Astrocyte (in vitro differentiated cells and primary cell): ENCODE results near the gene PCSK2. TPM values are rescaled to one million over a fixed set of nuclear protein-coding genes. Genes with fewer than 3 reads are reported as not detected.

Experiments
- DNase-seq: peaks from one replicate; pipeline ENCODE4 v3.0.0-alpha.2; 2010; ENCODE audit warnings: low read depth
- FAIRE-seq: peaks from 2 replicates; lab custom pipeline; 2011; peaks lifted over from hg19 to GRCh38; lab: Jason Lieb, UNC
- H2AFZ ChIP-seq: 2 replicates; pipeline ENCODE4 v1.6.0; 2012; ENCODE audit warnings: low read depth, low read length, inconsistent platforms
- H3K27ac ChIP-seq: 2 replicates; pipeline ENCODE4 v1.5.1; 2011; ENCODE audit warnings: low read depth, low read length, inconsistent platforms
- H3K27me3 ChIP-seq: 2 replicates; pipeline ENCODE4 v1.6.0; 2011; ENCODE audit warnings: low read length, inconsistent platforms; ENCODE audit not compliant: insufficient read depth
- H3K36me3 ChIP-seq: 2 replicates; pipeline ENCODE4 v1.5.1; 2011; ENCODE audit warnings: low read length, inconsistent platforms; ENCODE audit not compliant: insufficient read depth
- H3K4me1 ChIP-seq: 2 replicates; pipeline ENCODE4 v1.5.1; 2011; ENCODE audit warnings: low read length, inconsistent platforms; ENCODE audit not compliant: insufficient read depth
- H3K4me2 ChIP-seq: 2 replicates; pipeline ENCODE4 v1.6.0; 2012; ENCODE audit warnings: low read length, inconsistent platforms
- H3K4me3 ChIP-seq: 2 replicates; pipeline ENCODE4 v1.5.1; 2011; ENCODE audit warnings: low read depth, mild to moderate bottlenecking, low read length, inconsistent platforms; ENCODE audit not compliant: insufficient read depth
- H3K79me2 ChIP-seq: 2 replicates; pipeline ENCODE4 v1.6.0; 2012; ENCODE audit warnings: mild to moderate bottlenecking, low read length, inconsistent platforms; ENCODE audit not compliant: insufficient read depth
- H3K9ac ChIP-seq: 2 replicates; pipeline ENCODE4 v1.6.0; 2012; ENCODE audit warnings: mild to moderate bottlenecking, low read length, inconsistent platforms
- H3K9me3 ChIP-seq: 2 replicates; pipeline ENCODE4 v1.5.1; 2012; ENCODE audit warnings: low read depth, mild to moderate bottlenecking, low read length, inconsistent platforms; ENCODE audit not compliant: insufficient read depth
- H4K20me1 ChIP-seq: 2 replicates; pipeline ENCODE4 v1.6.0; 2012; ENCODE audit warnings: low read length, inconsistent platforms; ENCODE audit not compliant: insufficient read depth
- H3K27ac Mint-ChIP-seq: one replicate; pipeline ENCODE4 v1.8.0; 2021; ENCODE audit warnings: mild to moderate bottlenecking, mixed read lengths; ENCODE audit not compliant: unreplicated experiment
- H3K27me3 Mint-ChIP-seq: one replicate; pipeline ENCODE4 v1.8.0; 2021; ENCODE audit warnings: low read depth, mixed read lengths; ENCODE audit not compliant: unreplicated experiment
- H3K36me3 Mint-ChIP-seq: one replicate; pipeline ENCODE4 v1.8.0; 2021; ENCODE audit warnings: low read depth, mixed read lengths; ENCODE audit not compliant: unreplicated experiment
- H3K4me1 Mint-ChIP-seq: one replicate; pipeline ENCODE4 v1.8.0; 2021; ENCODE audit warnings: low read depth, mixed read lengths; ENCODE audit not compliant: unreplicated experiment
- H3K4me3 Mint-ChIP-seq: one replicate; pipeline ENCODE4 v1.8.0; 2021; ENCODE audit warnings: mild to moderate bottlenecking, moderate library complexity, mixed read lengths; ENCODE audit not compliant: unreplicated experiment
- H3K9me3 Mint-ChIP-seq: one replicate; pipeline ENCODE4 v1.8.0; 2021; ENCODE audit warnings: mild to moderate bottlenecking, mixed read lengths; ENCODE audit not compliant: unreplicated experiment
- CTCF ChIP-seq: IDR thresholded peaks from 2 replicates; pipeline ENCODE4 v1.5.1; 2011; ENCODE audit warnings: low read depth, mild to moderate bottlenecking, inconsistent platforms, low read length, moderate library complexity; ENCODE audit not compliant: insufficient read depth
- EZH2 ChIP-seq: IDR thresholded peaks from 2 replicates; pipeline ENCODE4 v1.6.1; 2012; ENCODE audit warnings: mild to moderate bottlenecking, low read length, inconsistent platforms; ENCODE audit not compliant: insufficient read depth
- total RNA-seq: library from RNA; stranded (reverse); gene quantifications from 2 replicates; pipeline ENCODE4 v1.2.1, GENCODE V29; 2021

PCSK2 gene
- total RNA-seq, 1 donor from 2014 or later = not detected

- Histone ChIP-seq H3K4me3 (no peak overlapping the region), H4K20me1 (no peaks in the 10 kb centered on the region), H3K79me2 (no peaks in the 10 kb centered on the region), H3K4me1 (no peaks in the 10 kb centered on the region), H3K9me3 (no peaks in the 10 kb centered on the region), H3K4me2 (no peak overlapping the region), H2AFZ (no peak overlapping the region), H3K27ac (no peak overlapping the region), H3K36me3 (no peaks in the 10 kb centered on the region), H3K27me3 (peaks cover 3% of the 10 kb centered on the region), H3K9ac (no peak overlapping the region)
- no peaks in the 10 kb centered on the region for H3K4me1 Mint-ChIP-seq
- H3K36me3 Mint-ChIP-seq = no peaks in the 10 kb centered on the region
- DNase-seq (no peak), FAIRE-seq (no peak)
- H3K27ac Mint-ChIP-seq = no peak overlapping the region
- H3K9me3 Mint-ChIP-seq = no peaks in the 10 kb centered on the region
- H3K4me3 Mint-ChIP-seq = no peak overlapping the region
- TF ChIP-seq EZH2 (no peak), CTCF (no peak)
- H3K27me3 Mint-ChIP-seq = peaks cover 30% of the 10 kb centered on the region
These were observed 264.6 kb downstream of the PCSK2 start for GRCh38 chr20:17491488-17491887.

GRCh38 chr20:17493173-17493572 is 266.3 kb downstream of the PCSK2 start:
- FAIRE-seq (no peak), DNase-seq (no peak)
- Histone ChIP-seq H3K4me1 (peaks cover 3% of the 10 kb centered on the region), H3K27me3 (peaks cover 1% of the 10 kb centered on the region), H3K4me3 (no peak overlapping the region), H3K36me3 (no peaks in the 10 kb centered on the region), H4K20me1 (no peaks in the 10 kb centered on the region), H3K9ac (no peak overlapping the region), H3K79me2 (no peaks in the 10 kb centered on the region), H3K9me3 (no peaks in the 10 kb centered on the region), H3K4me2 (no peak overlapping the region), H3K27ac (no peak overlapping the region), H2AFZ (no peak overlapping the region)
- H3K27ac Mint-ChIP-seq = no peak overlapping the region
- H3K4me3 Mint-ChIP-seq = no peak overlapping the region
- H3K36me3 Mint-ChIP-seq = no peaks in the 10 kb centered on the region
- TF ChIP-seq EZH2 (no peak), CTCF (no peak)
- peaks cover 3% of the 10 kb centered on the region for H3K4me1 Mint-ChIP-seq
- H3K9me3 Mint-ChIP-seq = no peaks in the 10 kb centered on the region
- peaks cover 24% of the 10 kb centered on the region for H3K27me3 Mint-ChIP-seq

- FAIRE-seq (no peak), DNase-seq (no peak)
- Mint-ChIP-seq H3K9me3 (no peaks in the 10 kb centered on the region), H3K4me3 (no peak overlapping the region), H3K4me1 (peaks cover 12% of the 10 kb centered on the region), H3K36me3 (no peaks in the 10 kb centered on the region), H3K27me3 (peaks cover 24% of the 10 kb centered on the region), H3K27ac (no peak overlapping the region)
- Histone ChIP-seq H3K4me2 (no peak overlapping the region), H3K36me3 (no peaks in the 10 kb centered on the region), H2AFZ (no peak overlapping the region), H3K27ac (no peak overlapping the region), H3K79me2 (no peaks in the 10 kb centered on the region), H3K4me1 (peaks cover 7% of the 10 kb centered on the region), H3K9me3 (no peaks in the 10 kb centered on the region), H3K9ac (no peak overlapping the region), H3K4me3 (no peak overlapping the region), H4K20me1 (no peaks in the 10 kb centered on the region), H3K27me3 (no peaks in the 10 kb centered on the region)
- no peak for TF ChIP-seq EZH2
- no peak for TF ChIP-seq CTCF
These were observed 267.4 kb downstream of the PCSK2 start for GRCh38 chr20:17494201-17494600.
